Activated CD4-positive, alpha-beta T cell treated with anti-CD3 and anti-CD28 coated beads, Interleukin-2, amount 10 ng/mL, durations not matched to agents 24 days and 14 days (primary cell): Measurements from ENCODE around the gene OR1J2. TPM values are rescaled to one million over a fixed set of nuclear protein-coding genes. Genes with fewer than 3 reads are reported as not detected.

ENCODE experiments used
- DNase-seq: peaks from one replicate; pipeline ENCODE4 v3.0.0; 2022
- H3K27ac Mint-ChIP-seq: one replicate; pipeline ENCODE4 v1.8.0; 2022; ENCODE audit warnings: mild to moderate bottlenecking, mixed read lengths
- H3K27me3 Mint-ChIP-seq: one replicate; pipeline ENCODE4 v1.8.0; 2022; ENCODE audit warnings: mixed read lengths
- H3K36me3 Mint-ChIP-seq: one replicate; pipeline ENCODE4 v1.8.0; 2022; ENCODE audit warnings: low read depth, mild to moderate bottlenecking, mixed read lengths
- H3K4me1 Mint-ChIP-seq: one replicate; pipeline ENCODE4 v1.8.0; 2021; ENCODE audit warnings: mixed read lengths
- H3K4me3 Mint-ChIP-seq: one replicate; pipeline ENCODE4 v1.8.0; 2022; ENCODE audit warnings: mild to moderate bottlenecking, moderate library complexity, mixed read lengths
- H3K9me3 Mint-ChIP-seq: one replicate; pipeline ENCODE4 v1.8.0; 2021; ENCODE audit warnings: mixed read lengths
- intact Hi-C: fragments of 100-400 bp; cut with micrococcal nuclease; formaldehyde crosslinking; loops from one replicate; pipeline ENCODE4 v1.15.1; 2023
- total RNA-seq: library from RNA; stranded (reverse); gene quantifications from 2 replicates; pipeline ENCODE4 v1.2.3, GENCODE V29; 2022

OR1J2 gene, protein sequence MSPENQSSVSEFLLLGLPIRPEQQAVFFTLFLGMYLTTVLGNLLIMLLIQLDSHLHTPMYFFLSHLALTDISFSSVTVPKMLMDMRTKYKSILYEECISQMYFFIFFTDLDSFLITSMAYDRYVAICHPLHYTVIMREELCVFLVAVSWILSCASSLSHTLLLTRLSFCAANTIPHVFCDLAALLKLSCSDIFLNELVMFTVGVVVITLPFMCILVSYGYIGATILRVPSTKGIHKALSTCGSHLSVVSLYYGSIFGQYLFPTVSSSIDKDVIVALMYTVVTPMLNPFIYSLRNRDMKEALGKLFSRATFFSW
- not detected in 2 replicates for total RNA-seq

DNA sequence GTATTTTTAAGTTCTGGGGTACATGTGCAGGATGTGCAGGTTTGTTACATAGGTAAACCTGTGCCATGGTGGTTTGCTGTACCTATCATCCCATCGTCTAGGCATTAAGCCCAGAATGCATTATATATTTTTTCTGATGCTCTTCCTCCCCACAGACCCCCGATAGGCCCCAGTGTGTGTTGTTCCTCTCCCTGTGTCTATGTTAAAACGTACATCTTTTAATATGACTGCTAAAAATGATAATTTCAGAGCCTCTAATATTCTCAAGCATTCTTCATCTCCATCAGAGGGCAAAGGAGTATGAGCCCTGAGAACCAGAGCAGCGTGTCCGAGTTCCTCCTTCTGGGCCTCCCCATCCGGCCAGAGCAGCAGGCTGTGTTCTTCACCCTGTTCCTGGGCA, at the start of gene OR1J2:
Gene OR1J2, plus strand, starts transcription at position 301 of the 400 bp plus-strand sequence. Its CDS starts 0 bp downstream, at position 301.
- no peaks in the 10 kb centered on the region for H3K4me1 Mint-ChIP-seq
- no peak for DNase-seq
- no peak within 1 kb of the TSS for H3K27ac Mint-ChIP-seq
- no peaks in the 10 kb centered on the region for H3K9me3 Mint-ChIP-seq
- H3K36me3 Mint-ChIP-seq = no peaks in the 10 kb centered on the region
- no peak within 1 kb of the TSS for H3K4me3 Mint-ChIP-seq
- peaks cover 10% of the 10 kb centered on the region for H3K27me3 Mint-ChIP-seq
- intact Hi-C loops = no loop called here

DNA sequence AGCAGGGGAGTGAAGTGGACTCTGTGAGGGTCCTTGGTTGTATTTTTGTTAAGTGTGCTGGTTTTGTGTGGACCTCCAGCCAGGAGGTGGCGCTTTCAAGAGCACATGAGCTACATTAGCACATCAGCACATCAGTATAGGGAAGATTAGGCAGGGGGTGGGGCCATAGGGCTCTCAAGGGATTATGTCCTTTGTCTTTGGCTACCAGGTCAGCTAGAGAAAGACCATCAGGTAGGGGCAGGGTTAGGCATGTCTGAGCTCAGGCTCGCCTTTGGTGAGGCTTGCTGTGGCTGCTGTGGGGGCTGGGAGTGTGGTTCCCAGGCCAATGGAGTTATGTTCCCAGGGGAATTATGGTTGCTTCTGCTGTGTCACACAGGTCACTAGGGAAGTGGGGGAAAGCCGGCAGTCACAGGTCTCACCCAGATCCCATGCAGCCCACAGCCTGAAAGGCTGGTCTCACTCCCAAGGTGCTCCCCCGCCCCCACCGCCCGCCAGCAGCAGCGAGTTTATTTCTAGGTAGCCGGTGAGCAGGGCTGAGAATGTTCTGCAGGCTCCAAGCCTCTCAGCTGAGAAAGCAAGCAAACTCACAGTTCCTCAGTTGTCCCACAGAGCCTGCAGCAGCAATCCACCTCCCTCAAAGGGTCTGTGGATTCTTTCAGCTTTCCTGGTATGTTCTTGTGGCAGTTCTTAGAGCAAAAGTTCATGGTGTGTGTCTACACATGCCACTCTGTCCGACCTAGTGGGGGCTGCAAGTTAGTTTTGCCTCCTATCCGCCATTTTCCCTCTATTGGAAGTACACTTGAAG, 46.6 kb upstream of the OR1J2 start:
- peak; percentile 72 for DNase-seq
- peaks cover 37% of the 10 kb centered on the region for H3K27me3 Mint-ChIP-seq
- peak overlapping the region; percentile 81 for H3K27ac Mint-ChIP-seq
- no peaks in the 10 kb centered on the region for H3K9me3 Mint-ChIP-seq
- H3K4me1 Mint-ChIP-seq = peaks cover 12% of the 10 kb centered on the region
- intact Hi-C loops = loop anchor here (5.0 to 10.0 kb wide), 3 partner anchors 62 to 891 kb away; partner anchors contain the start of genes CRB2 and TTLL11
- no peaks in the 10 kb centered on the region for H3K36me3 Mint-ChIP-seq
- peak overlapping the region; percentile 86 for H3K4me3 Mint-ChIP-seq

DNA sequence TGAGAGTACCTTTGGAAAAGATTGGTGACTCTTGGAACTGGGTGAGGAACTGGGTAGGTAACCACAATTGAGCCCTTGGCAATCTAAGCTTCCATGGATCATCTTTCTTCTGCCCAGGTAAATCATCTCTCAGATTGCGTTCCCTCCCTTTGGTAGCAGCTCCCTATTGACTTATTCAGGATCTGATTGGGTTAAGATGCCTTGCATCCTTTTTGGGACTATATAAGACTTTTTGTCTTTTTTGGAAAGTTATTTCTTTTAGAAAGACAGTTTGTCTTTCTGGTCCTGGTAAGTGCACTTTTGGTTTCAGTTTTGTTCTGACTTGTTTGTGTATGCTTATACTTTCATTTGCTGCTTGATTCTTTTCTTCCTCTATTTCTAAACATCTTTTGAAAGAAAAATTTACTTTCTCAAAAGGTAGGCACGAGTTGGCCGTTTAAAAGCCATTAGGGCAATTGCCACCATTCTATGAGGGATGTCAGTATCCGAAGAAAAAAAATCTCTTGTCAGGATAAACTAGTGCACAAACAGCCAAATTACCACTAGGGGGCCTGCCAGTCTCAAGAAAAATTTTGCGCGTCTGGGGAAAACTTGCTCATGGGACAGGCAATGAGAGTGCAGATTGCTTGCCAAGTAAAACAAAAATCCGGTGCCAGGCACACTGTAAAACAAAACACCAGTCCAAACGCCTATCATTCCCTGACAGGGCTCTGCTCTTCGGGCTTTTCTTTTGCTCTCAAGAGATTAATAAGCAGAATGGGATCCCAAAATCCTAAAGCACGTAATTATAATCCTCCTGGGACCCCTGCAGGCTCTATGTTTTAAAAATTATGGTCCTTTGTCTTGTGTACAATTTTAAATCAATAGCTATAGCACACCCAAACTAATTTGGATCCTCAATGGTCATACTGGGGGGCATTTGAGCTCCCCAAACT, 45.7 kb upstream of the OR1J2 start:
- intact Hi-C loops = loop anchor here (1.0 to 10.0 kb wide), 4 partner anchors 63 to 890 kb away; partner anchors contain the start of genes CRB2 and TTLL11
- peaks cover 12% of the 10 kb centered on the region for H3K4me1 Mint-ChIP-seq
- DNase-seq = peak; percentile 90
- peak overlapping the region; percentile 86 for H3K4me3 Mint-ChIP-seq
- H3K36me3 Mint-ChIP-seq = no peaks in the 10 kb centered on the region
- no peaks in the 10 kb centered on the region for H3K9me3 Mint-ChIP-seq
- peak overlapping the region; percentile 81 for H3K27ac Mint-ChIP-seq
- H3K27me3 Mint-ChIP-seq = peaks cover 34% of the 10 kb centered on the region

DNA sequence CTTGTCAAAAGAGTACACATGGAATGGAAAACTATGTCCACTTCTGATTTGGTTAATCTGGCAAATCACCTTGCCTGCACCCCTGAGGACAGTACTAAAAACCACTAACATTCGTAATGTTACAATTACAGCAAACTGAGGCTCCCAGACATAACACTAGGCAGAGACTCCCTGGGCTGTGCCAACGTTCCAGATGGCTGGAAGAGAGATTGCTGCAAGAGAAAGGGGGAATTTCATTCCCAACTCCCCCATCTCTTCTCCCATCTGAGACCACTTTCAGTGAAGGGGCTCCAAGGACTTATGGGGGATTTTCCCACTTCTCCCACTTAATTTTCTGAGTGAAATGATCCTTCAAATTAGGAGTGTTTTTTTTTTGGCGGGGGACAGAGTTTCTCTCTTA, 44.1 kb upstream of the OR1J2 start:
- Mint-ChIP-seq H3K9me3 (no peaks in the 10 kb centered on the region), H3K27ac (no peak overlapping the region), H3K27me3 (peaks cover 24% of the 10 kb centered on the region), H3K36me3 (no peaks in the 10 kb centered on the region), H3K4me3 (no peak overlapping the region), H3K4me1 (peaks cover 12% of the 10 kb centered on the region)
- intact Hi-C loops = loop anchor here (10.0 kb wide), 2 partner anchors 372 to 888 kb away; partner anchors contain the start of genes CRB2 and TTLL11
- DNase-seq = no peak

DNA sequence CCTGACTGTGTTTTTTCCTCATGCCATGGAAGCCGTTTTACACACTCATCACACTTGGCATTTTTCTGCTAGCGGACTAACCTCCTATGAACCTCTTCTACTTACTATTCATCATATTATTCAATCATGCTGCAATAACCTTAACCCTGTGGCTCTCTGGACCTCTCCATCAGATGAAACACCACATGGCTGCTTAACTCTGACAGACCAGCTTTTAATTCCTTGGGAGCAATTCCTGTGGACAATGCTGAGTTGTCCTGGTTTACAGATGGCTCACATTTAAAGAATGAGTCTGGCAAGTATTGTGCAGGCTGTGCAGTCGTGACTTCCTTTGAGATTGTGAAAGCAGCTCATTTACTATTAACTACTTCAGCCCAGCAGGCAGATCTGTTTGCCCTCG, 41.9 kb upstream of the OR1J2 start:
- H3K4me1 Mint-ChIP-seq = peaks cover 11% of the 10 kb centered on the region
- H3K27me3 Mint-ChIP-seq = peaks cover 5% of the 10 kb centered on the region
- no peak overlapping the region for H3K4me3 Mint-ChIP-seq
- H3K9me3 Mint-ChIP-seq = no peaks in the 10 kb centered on the region
- DNase-seq = no peak
- intact Hi-C loops = loop anchor here (10.0 kb wide), 2 partner anchors 374 to 886 kb away; partner anchors contain the start of genes CRB2 and TTLL11
- no peak overlapping the region for H3K27ac Mint-ChIP-seq
- no peaks in the 10 kb centered on the region for H3K36me3 Mint-ChIP-seq

GRCh38 chr9:122474561-122474960, 36.0 kb upstream of the OR1J2 start:
- Mint-ChIP-seq H3K27me3 (peaks cover 4% of the 10 kb centered on the region), H3K4me3 (no peak overlapping the region), H3K27ac (no peak overlapping the region), H3K4me1 (no peaks in the 10 kb centered on the region), H3K36me3 (no peaks in the 10 kb centered on the region), H3K9me3 (no peaks in the 10 kb centered on the region)
- intact Hi-C loops = no loop called here
- no peak for DNase-seq

DNA sequence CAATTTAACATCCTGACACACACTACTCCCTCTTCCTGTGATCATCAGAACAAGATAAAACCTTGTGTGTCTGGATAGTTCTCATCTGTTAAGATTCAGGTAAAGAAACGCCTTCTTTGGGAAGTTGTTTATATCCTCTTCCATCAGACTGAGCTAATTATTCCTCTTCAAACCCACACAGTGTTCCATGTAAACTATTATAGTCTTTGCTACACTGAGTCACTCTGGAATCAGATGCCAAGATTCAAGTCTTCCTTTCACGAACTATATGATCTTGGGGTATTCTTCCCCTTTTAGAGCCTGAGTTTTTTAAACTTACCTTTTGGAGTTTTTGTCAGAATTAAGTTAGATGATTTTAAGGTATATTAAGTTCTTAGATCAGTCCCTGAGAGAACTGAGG, 34.9 kb upstream of the OR1J2 start:
- no peaks in the 10 kb centered on the region for H3K36me3 Mint-ChIP-seq
- H3K9me3 Mint-ChIP-seq = no peaks in the 10 kb centered on the region
- peaks cover 4% of the 10 kb centered on the region for H3K27me3 Mint-ChIP-seq
- intact Hi-C loops = no loop called here
- DNase-seq = no peak
- no peaks in the 10 kb centered on the region for H3K4me1 Mint-ChIP-seq
- no peak overlapping the region for H3K4me3 Mint-ChIP-seq
- no peak overlapping the region for H3K27ac Mint-ChIP-seq

- H3K27me3 Mint-ChIP-seq = peaks cover 8% of the 10 kb centered on the region
- no peaks in the 10 kb centered on the region for H3K4me1 Mint-ChIP-seq
- intact Hi-C loops = no loop called here
- no peak overlapping the region for H3K27ac Mint-ChIP-seq
- H3K4me3 Mint-ChIP-seq = no peak overlapping the region
- no peak for DNase-seq
- no peaks in the 10 kb centered on the region for H3K36me3 Mint-ChIP-seq
- no peaks in the 10 kb centered on the region for H3K9me3 Mint-ChIP-seq
Measured at GRCh38 chr9:122477346-122477745, 33.3 kb upstream of the OR1J2 start.

DNA sequence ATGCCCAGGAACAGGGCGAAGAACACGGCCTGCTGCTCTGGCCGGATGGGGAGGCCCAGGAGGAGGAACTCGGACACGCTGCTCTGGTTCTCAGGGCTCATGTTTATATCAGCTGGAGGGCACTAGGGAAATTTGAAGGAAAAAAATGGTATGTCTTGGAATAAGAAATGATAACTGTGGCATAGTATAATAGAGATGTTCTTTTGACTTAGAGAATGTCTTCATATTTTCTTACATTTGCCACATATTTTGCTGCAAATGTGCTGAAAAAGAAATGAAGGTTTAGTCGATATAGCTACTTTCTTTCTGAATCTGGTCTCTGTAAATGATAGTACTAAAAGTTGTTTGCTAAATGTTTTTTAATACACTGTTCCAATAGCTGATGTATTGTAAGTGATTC, 32.8 kb upstream of the OR1J2 start, which contains the start of gene OR1J1:
Gene OR1J1, minus strand, starts transcription at position 101 of the 400 bp plus-strand sequence. Its CDS starts 0 bp downstream, at position 101.
- H3K27ac Mint-ChIP-seq = no peak within 1 kb of the TSS
- DNase-seq = no peak
- intact Hi-C loops = no loop called here
- H3K27me3 Mint-ChIP-seq = peaks cover 11% of the 10 kb centered on the region
- H3K36me3 Mint-ChIP-seq = no peaks in the 10 kb centered on the region
- no peaks in the 10 kb centered on the region for H3K9me3 Mint-ChIP-seq
- no peaks in the 10 kb centered on the region for H3K4me1 Mint-ChIP-seq
- no peak within 1 kb of the TSS for H3K4me3 Mint-ChIP-seq

- H3K36me3 Mint-ChIP-seq = no peaks in the 10 kb centered on the region
- H3K4me1 Mint-ChIP-seq = no peaks in the 10 kb centered on the region
- H3K27me3 Mint-ChIP-seq = peaks cover 11% of the 10 kb centered on the region
- intact Hi-C loops = no loop called here
- H3K9me3 Mint-ChIP-seq = no peaks in the 10 kb centered on the region
- no peak for DNase-seq
- H3K27ac Mint-ChIP-seq = no peak overlapping the region
- H3K4me3 Mint-ChIP-seq = no peak overlapping the region
Measured at GRCh38 chr9:122479062-122479461, 31.5 kb upstream of the OR1J2 start.

DNA sequence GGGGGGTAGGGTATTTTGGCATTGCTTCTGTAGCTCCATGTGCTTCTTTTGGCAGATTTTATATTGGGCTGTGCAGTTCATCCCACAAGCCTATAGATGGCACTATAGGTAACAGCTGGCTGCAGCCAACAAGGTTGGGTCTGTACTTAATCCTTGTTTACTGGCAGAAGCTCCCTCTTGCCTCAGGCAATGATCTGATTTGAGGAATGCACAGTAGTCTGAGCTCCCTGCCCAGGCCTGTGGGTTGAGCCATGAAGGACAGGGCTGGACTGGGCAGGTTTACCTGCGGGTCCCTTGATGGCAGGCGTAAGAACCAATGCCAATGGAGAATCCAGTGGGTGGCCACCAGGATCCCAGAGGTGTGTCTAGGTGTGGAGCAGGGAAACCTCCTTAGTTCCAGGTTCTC, 11.7 kb upstream of the OR1J2 start:
- Mint-ChIP-seq H3K4me1 (no peaks in the 10 kb centered on the region), H3K4me3 (no peak overlapping the region), H3K9me3 (no peaks in the 10 kb centered on the region), H3K27me3 (peaks cover 19% of the 10 kb centered on the region), H3K36me3 (no peaks in the 10 kb centered on the region), H3K27ac (no peak overlapping the region)
- intact Hi-C loops = loop anchor here (10.0 kb wide), 1 partner anchor 316 kb away; no protein-coding TSS in a partner anchor
- peak; percentile 75 for DNase-seq

DNA sequence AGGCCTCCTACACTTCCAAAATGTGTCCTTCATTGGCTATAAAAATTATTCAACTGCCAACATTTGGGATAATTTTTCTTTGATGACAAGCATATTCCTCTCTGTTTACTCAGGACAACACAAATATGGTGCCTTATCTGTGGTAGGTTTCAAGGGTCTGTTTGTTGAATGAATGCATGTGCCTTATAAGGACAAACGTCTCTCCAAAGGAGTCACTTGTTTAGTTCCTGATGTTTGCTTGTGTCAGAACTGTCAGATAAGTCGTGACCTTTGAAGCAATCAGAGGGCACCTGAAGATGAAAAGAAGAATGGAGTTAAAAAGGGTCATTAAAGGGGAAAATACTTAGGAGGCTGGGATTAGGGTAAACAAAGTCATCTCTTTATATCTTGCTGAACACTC, 3.6 kb upstream of the OR1J2 start:
- H3K27me3 Mint-ChIP-seq = peaks cover 12% of the 10 kb centered on the region
- H3K36me3 Mint-ChIP-seq = no peaks in the 10 kb centered on the region
- no peaks in the 10 kb centered on the region for H3K9me3 Mint-ChIP-seq
- H3K4me3 Mint-ChIP-seq = no peak overlapping the region
- no peak for DNase-seq
- no peaks in the 10 kb centered on the region for H3K4me1 Mint-ChIP-seq
- no peak overlapping the region for H3K27ac Mint-ChIP-seq
- intact Hi-C loops = no loop called here

DNA sequence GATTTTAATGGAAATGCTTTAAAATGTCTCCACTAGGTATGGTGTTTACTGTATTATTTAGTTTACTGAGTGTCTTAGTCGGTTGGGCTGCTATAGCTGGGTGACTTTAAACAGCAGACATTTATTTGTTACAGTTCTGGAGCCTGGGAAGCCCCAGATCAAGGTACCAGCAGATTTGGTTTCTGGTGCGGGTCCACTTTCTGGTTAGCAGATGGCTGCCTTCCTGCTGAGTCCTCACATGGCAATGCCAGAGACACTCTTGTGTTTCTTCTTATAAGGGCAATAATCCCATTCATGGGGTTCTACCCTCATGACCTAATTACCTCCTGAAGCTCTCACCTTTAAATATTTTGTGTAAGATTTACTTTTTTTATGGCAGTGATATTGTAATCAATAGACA, 7.6 kb downstream of the OR1J2 start:
- DNase-seq = no peak
- intact Hi-C loops = no loop called here
- H3K9me3 Mint-ChIP-seq = no peaks in the 10 kb centered on the region
- no peak overlapping the region for H3K4me3 Mint-ChIP-seq
- no peaks in the 10 kb centered on the region for H3K36me3 Mint-ChIP-seq
- no peak overlapping the region for H3K27ac Mint-ChIP-seq
- peaks cover 5% of the 10 kb centered on the region for H3K27me3 Mint-ChIP-seq
- no peaks in the 10 kb centered on the region for H3K4me1 Mint-ChIP-seq
